H1 (cell line): Measurements from ENCODE around the gene PSME4. TPM values are rescaled to one million over a fixed set of nuclear protein-coding genes. Genes with fewer than 3 reads are reported as not detected.

Source experiments
- CTCF ChIA-PET: fragments of 300-600 bp; sonication (Branson Sonifier 250); formaldehyde crosslinking; loops from one replicate; lab custom pipeline; 2021; ENCODE audit not compliant: partially characterized antibody; lab: Charles Lee
- POLR2A ChIA-PET: fragments of 300-600 bp; sonication (Branson Sonifier 250); formaldehyde crosslinking; loops from one replicate; lab custom pipeline; 2021; ENCODE audit warnings: inconsistent platforms; ENCODE audit not compliant: partially characterized antibody; lab: Charles Lee
- DNase-seq, 2 experiments: peaks; one replicate each; pipeline versions ENCODE4 v3.0.0 to v3.0.0-alpha.2; 2010 to 2022; ENCODE audit warnings: low spot score in 2 of 2, low read depth in 1 of 2, mixed read lengths in 1 of 2
- FAIRE-seq: peaks from 2 replicates; lab custom pipeline; 2011; peaks lifted over from hg19 to GRCh38; lab: Jason Lieb, UNC
- H2AFZ ChIP-seq: 2 replicates; pipeline ENCODE4 v1.8.1; 2012; ENCODE audit warnings: low read length, inconsistent platforms
- H2AK5ac ChIP-seq: 2 replicates; pipeline ENCODE4 v1.6.1; 2013; ENCODE audit warnings: low read depth, low read length
- H2BK120ac ChIP-seq: replicated peaks from 2 replicates; pipeline ENCODE3; 2013; ENCODE audit warnings: low read depth, low read length, inconsistent platforms
- H2BK12ac ChIP-seq: 2 replicates; pipeline ENCODE4 v1.6.1; 2013; ENCODE audit warnings: low read depth, low read length
- H2BK15ac ChIP-seq: 2 replicates; pipeline ENCODE4 v1.6.1; 2013; ENCODE audit warnings: low read length
- H2BK20ac ChIP-seq: 2 replicates; pipeline ENCODE4 v1.6.1; 2013; ENCODE audit warnings: low read length
- H2BK5ac ChIP-seq: 2 replicates; pipeline ENCODE4 v1.6.1; 2013; ENCODE audit warnings: low read depth, low read length
- H3K14ac ChIP-seq: 2 replicates; pipeline ENCODE4 v1.6.1; 2013; ENCODE audit warnings: inconsistent platforms; ENCODE audit not compliant: insufficient read length
- H3K18ac ChIP-seq: 2 replicates; pipeline ENCODE4 v1.6.1; 2013; ENCODE audit warnings: low read length; ENCODE audit errors: extremely low read depth
- H3K23ac ChIP-seq: 2 replicates; pipeline ENCODE4 v1.6.1; 2013; ENCODE audit warnings: inconsistent platforms; ENCODE audit not compliant: insufficient read length
- H3K23me2 ChIP-seq: 2 replicates; pipeline ENCODE4 v1.6.1; 2013; ENCODE audit warnings: low read depth, low read length
- H3K27ac ChIP-seq: 2 replicates; pipeline ENCODE4 v1.6.1; 2011; ENCODE audit warnings: low read depth, low read length, inconsistent platforms
- H3K27me3 ChIP-seq, 4 experiments: replicated peaks in 1 of 4; 1 replicate in 1 of 4; 2 replicates in 3 of 4; pipeline versions ENCODE4 v1.6.1 to v1.8.1; 2011 to 2013; ENCODE audit warnings: low read length in 3 of 4, mild to moderate bottlenecking in 3 of 4, inconsistent platforms in 2 of 4, mixed read lengths in 2 of 4, moderate library complexity in 1 of 4; ENCODE audit not compliant: control insufficient read depth in 3 of 4, insufficient read depth in 3 of 4; ENCODE audit errors: extremely low read depth in 1 of 4
- H3K36me3 ChIP-seq, 4 experiments: 2 replicates each; pipeline versions ENCODE4 v1.6.1 to v1.8.1; 2011 to 2013; ENCODE audit warnings: mild to moderate bottlenecking in 4 of 4, low read length in 3 of 4, moderate library complexity in 2 of 4, control low read depth in 1 of 4, inconsistent platforms in 1 of 4; ENCODE audit not compliant: insufficient read depth in 4 of 4, control insufficient read depth in 2 of 4
- H3K4ac ChIP-seq: replicated peaks from 2 replicates; pipeline ENCODE3; 2013; ENCODE audit warnings: low read length, low read depth, mixed read lengths, inconsistent platforms; ENCODE audit not compliant: insufficient read length
- H3K4me1 ChIP-seq, 4 experiments: replicated peaks in 1 of 4; 1 replicate in 1 of 4; 2 replicates in 3 of 4; pipeline versions ENCODE4 v1.6.1 to v1.8.1; 2011 to 2013; ENCODE audit warnings: low read length in 3 of 4, inconsistent platforms in 2 of 4, mixed read lengths in 1 of 4; ENCODE audit not compliant: insufficient read depth in 4 of 4, control insufficient read depth in 3 of 4
- H3K4me2 ChIP-seq, 2 experiments: 2 replicates each; pipeline versions ENCODE4 v1.6.1 to v1.8.1; 2011 to 2013; ENCODE audit warnings: low read depth in 2 of 2, low read length in 2 of 2, control low read depth in 1 of 2, inconsistent platforms in 1 of 2, mild to moderate bottlenecking in 1 of 2; ENCODE audit not compliant: insufficient read depth in 1 of 2
- H3K4me3 ChIP-seq, 4 experiments: fragments of 200-600, 300-600 bp in 1 of 4; sonication (generic), shearing (Covaris generic), sonication (Bioruptor Twin) in 1 of 4; 2 replicates each; pipeline versions ENCODE4 v1.5.1 to v1.8.1; 2011 to 2016; ENCODE audit warnings: low read length in 4 of 4, low read depth in 3 of 4, control low read depth in 2 of 4, inconsistent platforms in 2 of 4, mild to moderate bottlenecking in 2 of 4, mixed read lengths in 1 of 4, moderate library complexity in 1 of 4; ENCODE audit not compliant: insufficient read depth in 2 of 4; ENCODE audit errors: extremely low read depth in 1 of 4
- H3K56ac ChIP-seq: replicated peaks from 2 replicates; pipeline ENCODE3; 2013; ENCODE audit warnings: low read depth, mild to moderate bottlenecking, mixed read lengths, low read length, inconsistent platforms; ENCODE audit not compliant: insufficient read length
- H3K79me1 ChIP-seq: 2 replicates; pipeline ENCODE4 v1.6.1; 2013; ENCODE audit warnings: low read depth, low read length, control low read depth
- H3K79me2 ChIP-seq, 2 experiments: 2 replicates each; pipeline versions ENCODE4 v1.6.1 to v1.8.1; 2012 to 2013; ENCODE audit warnings: low read length in 2 of 2, mild to moderate bottlenecking in 2 of 2, inconsistent platforms in 1 of 2; ENCODE audit not compliant: insufficient read depth in 2 of 2, control insufficient read depth in 1 of 2
- H3K9ac ChIP-seq, 4 experiments: replicated peaks in 1 of 4; 1 replicate in 1 of 4; 2 replicates in 3 of 4; pipeline versions ENCODE4 v1.6.1 to v1.8.1; 2011 to 2013; ENCODE audit warnings: low read depth in 3 of 4, low read length in 3 of 4, control low read depth in 2 of 4, mild to moderate bottlenecking in 2 of 4, moderate library complexity in 2 of 4, inconsistent platforms in 1 of 4; ENCODE audit errors: extremely low read depth in 1 of 4
- H3K9me3 ChIP-seq, 2 experiments: 2 replicates each; pipeline versions ENCODE4 v1.6.1 to v1.8.1; 2012 to 2013; ENCODE audit warnings: mild to moderate bottlenecking in 2 of 2, moderate library complexity in 2 of 2, control low read depth in 1 of 2, inconsistent platforms in 1 of 2, low read depth in 1 of 2, low read length in 1 of 2, mixed read lengths in 1 of 2; ENCODE audit not compliant: insufficient read depth in 2 of 2
- H4K20me1 ChIP-seq, 2 experiments: replicated peaks in 1 of 2; 2 replicates each; pipeline versions ENCODE3 to v1.8.1; 2011 to 2013; ENCODE audit warnings: inconsistent platforms in 2 of 2, low read length in 2 of 2, mild to moderate bottlenecking in 1 of 2; ENCODE audit not compliant: insufficient read depth in 2 of 2, control insufficient read depth in 1 of 2
- H4K5ac ChIP-seq: 2 replicates; pipeline ENCODE4 v1.6.1; 2013; ENCODE audit warnings: low read length, low read depth, mixed read lengths, inconsistent platforms; ENCODE audit not compliant: insufficient read length
- H4K8ac ChIP-seq: 2 replicates; pipeline ENCODE4 v1.8.0; 2013; ENCODE audit warnings: mild to moderate bottlenecking, moderate library complexity, low read length, inconsistent platforms; ENCODE audit not compliant: insufficient read depth; ENCODE audit errors: extremely low read depth
- H4K91ac ChIP-seq: replicated peaks from 2 replicates; pipeline ENCODE3; 2013; ENCODE audit warnings: low read length, mixed read lengths, inconsistent platforms; ENCODE audit not compliant: insufficient read length
- ASH2L ChIP-seq: fragments of 200-600, 300-600 bp; sonication (generic); IDR thresholded peaks from one replicate; pipeline ENCODE4 v1.7.1; 2017; ENCODE audit warnings: low read length
- CEBPB ChIP-seq: IDR thresholded peaks from 2 replicates; pipeline ENCODE4 v1.6.1; 2012; ENCODE audit warnings: low read depth, low read length
- GTF2F1 ChIP-seq: IDR thresholded peaks from 2 replicates; pipeline ENCODE4 v1.6.1; 2012; ENCODE audit warnings: low read depth, low read length, improper control_type of control experiment, borderline replicate concordance
- HDAC2 ChIP-seq, 2 experiments: fragments of 300-600 bp in 1 of 2; sonication (generic) in 1 of 2; IDR thresholded peaks; 2 replicates each; pipeline ENCODE4 v1.6.1; 2011 to 2012; ENCODE audit warnings: low read depth in 2 of 2, low read length in 2 of 2, mild to moderate bottlenecking in 2 of 2, moderate library complexity in 2 of 2, borderline replicate concordance in 1 of 2, inconsistent platforms in 1 of 2
- NRF1 ChIP-seq: IDR thresholded peaks from 2 replicates; pipeline ENCODE4 v1.6.1; 2011; ENCODE audit warnings: mild to moderate bottlenecking, low read depth, low read length, improper control_type of control experiment
- POU5F1 ChIP-seq: IDR thresholded peaks from 2 replicates; pipeline ENCODE4 v1.6.1; 2011; ENCODE audit warnings: low read depth, mild to moderate bottlenecking, low read length, moderate library complexity
- SIN3A ChIP-seq, 2 experiments: IDR thresholded peaks in 1 of 2; conservative IDR thresholded peaks in 1 of 2; 2 replicates each; pipeline ENCODE4 v1.6.1; 2011 to 2012; ENCODE audit warnings: low read length in 2 of 2, improper control_type of control experiment in 1 of 2, low read depth in 1 of 2, mild to moderate bottlenecking in 1 of 2
- SIX5 ChIP-seq: IDR thresholded peaks from 2 replicates; pipeline ENCODE4 v1.6.1; 2011; ENCODE audit warnings: mild to moderate bottlenecking, low read depth, low read length
- TAF1 ChIP-seq: IDR thresholded peaks from 2 replicates; pipeline ENCODE4 v1.6.1; 2011; ENCODE audit warnings: mild to moderate bottlenecking, low read depth, low read length
- TEAD4 ChIP-seq: IDR thresholded peaks from 2 replicates; pipeline ENCODE4 v1.6.1; 2012; ENCODE audit warnings: low read depth, low read length, inconsistent platforms, mixed read lengths
- WGBS, 2 experiments: shearing (Covaris generic) in 1 of 2; methylation state at CpG; one replicate each; pipeline versions ENCODE4 v1.1.6 to v1.1.7; 2013 to 2015; ENCODE audit warnings: low lambda C conversion rate in 2 of 2, mixed read lengths in 2 of 2, inconsistent platforms in 1 of 2, low coverage in 1 of 2, missing lambda C conversion rate in 1 of 2; ENCODE audit not compliant: insufficient replicate concordance in 2 of 2, insufficient coverage in 1 of 2, insufficient read length in 1 of 2; ENCODE audit errors: extremely low coverage in 1 of 2, missing lambda C conversion rate in 1 of 2; 5-methylcytosine and 5-hydroxymethylcytosine counted together
- polyA plus RNA-seq, 7 experiments: library from polyadenylated mRNA; depleted of rRNA in 3 of 7; stranded (reverse) in 5 of 7; unstranded in 2 of 7; fragments of >200 nt in 5 of 7; fragments of 200-250 nt in 2 of 7; gene quantifications; 1 replicate in 5 of 7; 2 replicates in 1 of 7; 4 replicates in 1 of 7; pipeline versions ENCODE4 v1.2.1 to v1.2.3, GENCODE V29; 2011 to 2013; ENCODE audit warnings: missing spikeins in 2 of 7, mixed read lengths in 2 of 7
- total RNA-seq: library from RNA; stranded (reverse); fragmentation: NEBNext Ultra II Directional; extraction: Animal tissue kit (Norgen Biotek cat#: 25700); gene quantifications from 2 replicates; pipeline ENCODE4 v1.2.1, GENCODE V29; 2021
- TF ChIP-seq, protein P1 (sequence below): IDR thresholded peaks from 2 replicates; pipeline ENCODE4 v1.6.1; 2011; ENCODE audit warnings: low read depth, mild to moderate bottlenecking, low read length; ENCODE audit not compliant: insufficient read depth
- TF ChIP-seq, protein P2 (sequence below): IDR thresholded peaks from 2 replicates; pipeline ENCODE4 v1.6.1; 2012; ENCODE audit warnings: inconsistent platforms

PSME4 gene
- total and polyA plus RNA-seq, 2 of the 8 experiments (the other 6 are each of a cell fraction or from before 2014, with no cell fraction given): 42.2 to 116 TPM

DNA sequence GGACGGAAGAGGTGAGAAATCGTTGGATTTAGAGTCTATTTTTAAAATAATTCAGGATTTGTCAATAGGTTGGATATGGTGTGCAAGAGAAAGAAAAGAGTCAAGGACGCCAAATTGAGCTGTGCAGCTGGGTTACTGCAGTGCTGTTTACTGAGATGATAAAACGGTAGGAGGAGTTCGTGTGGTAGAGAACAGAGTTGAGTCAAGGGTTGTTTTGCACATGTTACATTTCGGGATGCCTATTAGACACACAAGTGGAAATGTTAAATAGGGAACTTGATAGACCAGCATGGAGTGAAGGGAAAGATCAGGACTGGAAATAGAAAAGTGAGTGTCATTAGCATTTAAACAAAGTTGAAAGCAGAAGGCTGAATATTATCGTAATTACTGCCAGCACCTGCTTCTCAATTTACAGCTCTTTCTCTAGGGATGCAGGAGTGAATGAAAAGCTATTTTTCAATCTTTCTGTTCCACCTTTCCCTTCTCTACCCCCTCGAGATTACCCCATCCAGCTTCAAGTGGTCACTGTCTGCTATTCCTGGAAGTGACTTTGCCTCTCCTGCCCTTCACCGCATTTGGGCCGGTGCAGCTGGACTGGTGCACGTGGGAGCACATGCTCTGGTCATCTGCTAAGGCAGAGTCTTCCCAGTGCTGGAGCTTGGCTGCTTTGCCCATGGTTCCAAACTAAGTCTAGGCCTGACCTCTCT is 141.4 kb downstream of the PSME4 start:
- Histone ChIP-seq H3K36me3 (no peaks in the 10 kb centered on the region), H3K23ac (no peak overlapping the region), H3K9ac (no peak overlapping the region), H3K4ac (no peak overlapping the region), H3K18ac (no peak overlapping the region), H2BK12ac (no peak overlapping the region), H2AFZ (no peak overlapping the region), H3K79me2 (no peaks in the 10 kb centered on the region), H2BK20ac (no peak overlapping the region), H4K20me1 (no peaks in the 10 kb centered on the region), H3K14ac (no peak overlapping the region), H4K8ac (no peak overlapping the region), H4K5ac (no peak overlapping the region), H3K79me1 (no peaks in the 10 kb centered on the region), H3K4me2 (no peak overlapping the region), H3K4me1 (peaks cover 0 to 10% (median 8%) of the 10 kb centered on the region in 4 experiments; a peak in 5 of 7 replicates), H3K23me2 (no peaks in the 10 kb centered on the region), H3K56ac (no peak overlapping the region), H2AK5ac (no peak overlapping the region), H2BK120ac (no peak overlapping the region), H4K91ac (no peak overlapping the region), H3K4me3 (no peak overlapping the region), H3K27me3 (no peaks in the 10 kb centered on the region), H3K9me3 (no peaks in the 10 kb centered on the region), H3K27ac (no peak overlapping the region), H2BK5ac (no peak overlapping the region), H2BK15ac (no peak overlapping the region)
- FAIRE-seq: no peak
- 81 to 100% methylated on average over 2 to 11 of the region's 11 CpGs for WGBS, 2 experiments
- no peak for DNase-seq
- ChIA-PET CTCF (no interaction called here), POLR2A (interaction anchor here (0.7 kb wide), 1 partner anchor 10 kb away, joined by 3 read pairs; no protein-coding TSS in a partner anchor)
- TF ChIP-seq CEBPB: no peak
- TF ChIP-seq NRF1: no peak
- TF ChIP-seq, protein P1, sequence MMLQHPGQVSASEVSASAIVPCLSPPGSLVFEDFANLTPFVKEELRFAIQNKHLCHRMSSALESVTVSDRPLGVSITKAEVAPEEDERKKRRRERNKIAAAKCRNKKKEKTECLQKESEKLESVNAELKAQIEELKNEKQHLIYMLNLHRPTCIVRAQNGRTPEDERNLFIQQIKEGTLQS: no peak
- TF ChIP-seq, protein P2, sequence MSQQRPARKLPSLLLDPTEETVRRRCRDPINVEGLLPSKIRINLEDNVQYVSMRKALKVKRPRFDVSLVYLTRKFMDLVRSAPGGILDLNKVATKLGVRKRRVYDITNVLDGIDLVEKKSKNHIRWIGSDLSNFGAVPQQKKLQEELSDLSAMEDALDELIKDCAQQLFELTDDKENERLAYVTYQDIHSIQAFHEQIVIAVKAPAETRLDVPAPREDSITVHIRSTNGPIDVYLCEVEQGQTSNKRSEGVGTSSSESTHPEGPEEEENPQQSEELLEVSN: no peak
- TF ChIP-seq TEAD4: no peak
- no peak for TF ChIP-seq TAF1
- no peak for TF ChIP-seq GTF2F1
- TF ChIP-seq POU5F1: no peak
- TF ChIP-seq SIN3A (conservative IDR thresholded peaks at IDR 0.05 in 1 of 2, IDR thresholded peaks at IDR 0.05 in 1 of 2; ENCODE audit: low read depth in 1 of 2, low read length in 2 of 2): no peak
- TF ChIP-seq ASH2L: no peak
- TF ChIP-seq HDAC2 (IDR thresholded peaks at IDR 0.05; ENCODE audit: borderline replicate concordance in 1 of 2, low read depth in 2 of 2, low read length in 2 of 2): no peak
- TF ChIP-seq SIX5: no peak
